ENCODE results near the gene FAM200C. TPM values are rescaled to one million over a fixed set of nuclear protein-coding genes. Genes with fewer than 3 reads are reported as not detected.

FAM200C gene
- total and polyA plus RNA-seq, 10 of the 15 experiments (the other 5 are each of a cell fraction or from before 2014, with no cell fraction given), result 1.0 to 5.4 (median 2.2) TPM

DNA sequence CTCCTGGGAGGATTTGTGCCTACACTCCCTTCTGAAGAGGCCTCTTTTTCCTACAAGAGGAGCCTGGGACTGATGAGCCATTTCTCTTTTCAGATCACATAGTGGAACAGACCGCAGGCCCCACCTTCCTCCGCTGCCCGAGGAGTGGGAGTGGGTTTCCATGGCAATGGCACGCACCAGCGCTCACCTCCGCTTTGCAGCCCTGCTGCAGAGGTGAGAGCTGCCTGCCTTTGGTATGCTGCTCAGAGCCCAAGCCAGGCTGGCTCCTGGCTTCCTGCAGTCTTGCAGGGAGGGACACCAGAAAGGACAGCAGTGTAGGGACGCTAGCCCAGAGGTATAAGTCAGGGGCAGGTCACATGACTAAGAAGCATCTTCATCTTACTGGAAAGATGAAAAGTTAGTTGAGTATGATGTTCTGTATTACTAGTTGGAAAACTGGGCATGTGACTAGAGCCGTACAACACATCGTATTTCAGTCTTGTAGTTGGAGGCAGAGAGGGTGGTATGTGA is 34.2 kb upstream of the FAM200C start (continued):
- TF ChIP-seq, protein P1, sequence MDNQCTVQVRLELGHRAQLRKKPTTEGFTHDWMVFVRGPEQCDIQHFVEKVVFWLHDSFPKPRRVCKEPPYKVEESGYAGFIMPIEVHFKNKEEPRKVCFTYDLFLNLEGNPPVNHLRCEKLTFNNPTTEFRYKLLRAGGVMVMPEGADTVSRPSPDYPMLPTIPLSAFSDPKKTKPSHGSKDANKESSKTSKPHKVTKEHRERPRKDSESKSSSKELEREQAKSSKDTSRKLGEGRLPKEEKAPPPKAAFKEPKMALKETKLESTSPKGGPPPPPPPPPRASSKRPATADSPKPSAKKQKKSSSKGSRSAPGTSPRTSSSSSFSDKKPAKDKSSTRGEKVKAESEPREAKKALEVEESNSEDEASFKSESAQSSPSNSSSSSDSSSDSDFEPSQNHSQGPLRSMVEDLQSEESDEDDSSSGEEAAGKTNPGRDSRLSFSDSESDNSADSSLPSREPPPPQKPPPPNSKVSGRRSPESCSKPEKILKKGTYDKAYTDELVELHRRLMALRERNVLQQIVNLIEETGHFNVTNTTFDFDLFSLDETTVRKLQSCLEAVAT (IDR thresholded peaks at IDR 0.05), result 0 out of 2 replicates have a peak, but pooled peaks have one; percentile 46
- TF ChIP-seq WRNIP1 (IDR thresholded peaks at IDR 0.05; ENCODE audit: borderline replicate concordance, low read depth, low read length) (no peak), SREBF2 (IDR thresholded peaks at IDR 0.05; ENCODE audit: low read length) (no peak), PAX5 (IDR thresholded peaks at IDR 0.05; ENCODE audit: borderline replicate concordance, low read depth, low read length) (peak; percentile 94; the same call in 1 of the 2 replicates), SREBF1 (IDR thresholded peaks at IDR 0.05; ENCODE audit: low read length) (no peak), SMAD1 (IDR thresholded peaks at IDR 0.05; ENCODE audit: low read depth, partially characterized antibody) (no peak), POLR2AphosphoS2 (IDR thresholded peaks at IDR 0.05; ENCODE audit: low read depth, low read length) (no peak), CHD4 (IDR thresholded peaks at IDR 0.05) (no peak), FOS (IDR thresholded peaks at IDR 0.05; ENCODE audit: borderline replicate concordance, extremely low read depth, insufficient read length) (no peak), HDGF (IDR thresholded peaks at IDR 0.05) (peak; percentile 68; the same call in 1 of the 2 replicates), NR2F1 (conservative IDR thresholded peaks at IDR 0.05) (no peak), SUZ12 (IDR thresholded peaks at IDR 0.05; ENCODE audit: unreplicated experiment) (no peak), ZNF384 (IDR thresholded peaks at IDR 0.05; ENCODE audit: borderline replicate concordance, low read depth, low read length) (no peak), EGR1 (IDR thresholded peaks at IDR 0.05; ENCODE audit: borderline replicate concordance in 1 of 2, low read depth in 2 of 2, low read length in 2 of 2) (peak in 1 of 2 experiments; percentile 85; a peak in 2 of 3 replicates), ZNF207 (IDR thresholded peaks at IDR 0.05; ENCODE audit: borderline replicate concordance) (0 out of 2 replicates have a peak, but pooled peaks have one; percentile 26), POLR2A (IDR thresholded peaks at IDR 0.05; ENCODE audit: low read depth, low read length) (peak; percentile 33; the same call in 1 of the 2 replicates), PML (IDR thresholded peaks at IDR 0.05; ENCODE audit: low read length) (no peak), JUND (IDR thresholded peaks at IDR 0.05; ENCODE audit: low read depth, low read length) (no peak), EP300 (IDR thresholded peaks at IDR 0.05; ENCODE audit: borderline replicate concordance in 1 of 2, control insufficient read depth in 1 of 2, low read depth in 2 of 2, low read length in 2 of 2) (peak; percentile 59 to 62; a peak in 2 of 4 replicates), POU2F2 (IDR thresholded peaks at IDR 0.05; ENCODE audit: borderline replicate concordance, low read depth, low read length) (0 out of 3 replicates have a peak, but pooled peaks have one; percentile 24), YY1 (IDR thresholded peaks at IDR 0.05; ENCODE audit: low read depth, low read length) (peak; percentile 60; the same call in 1 of the 2 replicates)
- TF ChIP-seq, protein P2, sequence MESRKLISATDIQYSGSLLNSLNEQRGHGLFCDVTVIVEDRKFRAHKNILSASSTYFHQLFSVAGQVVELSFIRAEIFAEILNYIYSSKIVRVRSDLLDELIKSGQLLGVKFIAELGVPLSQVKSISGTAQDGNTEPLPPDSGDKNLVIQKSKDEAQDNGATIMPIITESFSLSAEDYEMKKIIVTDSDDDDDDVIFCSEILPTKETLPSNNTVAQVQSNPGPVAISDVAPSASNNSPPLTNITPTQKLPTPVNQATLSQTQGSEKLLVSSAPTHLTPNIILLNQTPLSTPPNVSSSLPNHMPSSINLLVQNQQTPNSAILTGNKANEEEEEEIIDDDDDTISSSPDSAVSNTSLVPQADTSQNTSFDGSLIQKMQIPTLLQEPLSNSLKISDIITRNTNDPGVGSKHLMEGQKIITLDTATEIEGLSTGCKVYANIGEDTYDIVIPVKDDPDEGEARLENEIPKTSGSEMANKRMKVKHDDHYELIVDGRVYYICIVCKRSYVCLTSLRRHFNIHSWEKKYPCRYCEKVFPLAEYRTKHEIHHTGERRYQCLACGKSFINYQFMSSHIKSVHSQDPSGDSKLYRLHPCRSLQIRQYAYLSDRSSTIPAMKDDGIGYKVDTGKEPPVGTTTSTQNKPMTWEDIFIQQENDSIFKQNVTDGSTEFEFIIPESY (IDR thresholded peaks at IDR 0.05), result no peak
- TF ChIP-seq, protein P3, sequence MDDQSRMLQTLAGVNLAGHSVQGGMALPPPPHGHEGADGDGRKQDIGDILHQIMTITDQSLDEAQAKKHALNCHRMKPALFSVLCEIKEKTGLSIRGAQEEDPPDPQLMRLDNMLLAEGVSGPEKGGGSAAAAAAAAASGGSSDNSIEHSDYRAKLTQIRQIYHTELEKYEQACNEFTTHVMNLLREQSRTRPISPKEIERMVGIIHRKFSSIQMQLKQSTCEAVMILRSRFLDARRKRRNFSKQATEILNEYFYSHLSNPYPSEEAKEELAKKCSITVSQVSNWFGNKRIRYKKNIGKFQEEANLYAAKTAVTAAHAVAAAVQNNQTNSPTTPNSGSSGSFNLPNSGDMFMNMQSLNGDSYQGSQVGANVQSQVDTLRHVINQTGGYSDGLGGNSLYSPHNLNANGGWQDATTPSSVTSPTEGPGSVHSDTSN (IDR thresholded peaks at IDR 0.05; ENCODE audit: insufficient replicate concordance, low read depth, low read length), result no peak
- TF ChIP-seq, protein P4, sequence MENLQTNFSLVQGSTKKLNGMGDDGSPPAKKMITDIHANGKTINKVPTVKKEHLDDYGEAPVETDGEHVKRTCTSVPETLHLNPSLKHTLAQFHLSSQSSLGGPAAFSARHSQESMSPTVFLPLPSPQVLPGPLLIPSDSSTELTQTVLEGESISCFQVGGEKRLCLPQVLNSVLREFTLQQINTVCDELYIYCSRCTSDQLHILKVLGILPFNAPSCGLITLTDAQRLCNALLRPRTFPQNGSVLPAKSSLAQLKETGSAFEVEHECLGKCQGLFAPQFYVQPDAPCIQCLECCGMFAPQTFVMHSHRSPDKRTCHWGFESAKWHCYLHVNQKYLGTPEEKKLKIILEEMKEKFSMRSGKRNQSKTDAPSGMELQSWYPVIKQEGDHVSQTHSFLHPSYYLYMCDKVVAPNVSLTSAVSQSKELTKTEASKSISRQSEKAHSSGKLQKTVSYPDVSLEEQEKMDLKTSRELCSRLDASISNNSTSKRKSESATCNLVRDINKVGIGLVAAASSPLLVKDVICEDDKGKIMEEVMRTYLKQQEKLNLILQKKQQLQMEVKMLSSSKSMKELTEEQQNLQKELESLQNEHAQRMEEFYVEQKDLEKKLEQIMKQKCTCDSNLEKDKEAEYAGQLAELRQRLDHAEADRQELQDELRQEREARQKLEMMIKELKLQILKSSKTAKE (IDR thresholded peaks at IDR 0.05; ENCODE audit: low read depth, poor library complexity, severe bottlenecking), result no peak
